Activated CD4-positive, alpha-beta T cell treated with anti-CD3 and anti-CD28 coated beads, Interleukin-10, Interleukin-2, amounts not matched to agents 100 ng/mL and 50 ng/mL, durations not matched to agents 16 hours and 8 hours (primary cell): Measurements from ENCODE around the gene POU5F1.
"Not testable (repeated sequence)": the region's sequence is repeated elsewhere in the genome, so short reads cannot be mapped to it uniquely, and the experiment has no call there.

Experiments used
- DNase-seq: peaks from one replicate; pipeline ENCODE4 v3.0.0-alpha.2; 2020

POU5F1 gene

DNA sequence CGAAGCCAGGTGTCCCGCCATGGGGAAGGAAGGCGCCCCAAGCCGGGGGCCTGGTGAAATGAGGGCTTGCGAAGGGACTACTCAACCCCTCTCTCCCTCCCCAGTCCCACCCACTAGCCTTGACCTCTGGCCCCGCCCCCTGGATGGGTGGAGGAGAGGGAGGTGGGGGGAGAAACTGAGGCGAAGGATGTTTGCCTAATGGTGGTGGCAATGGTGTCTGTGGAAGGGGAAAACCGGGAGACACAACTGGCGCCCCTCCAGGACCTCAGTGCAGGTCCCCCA, at the start of gene POU5F1:
TSS of gene POU5F1 (minus strand) at position 83 of the 282 bp plus-strand sequence. CDS start at position 21, 62 bp downstream.
- no peak for DNase-seq

DNA sequence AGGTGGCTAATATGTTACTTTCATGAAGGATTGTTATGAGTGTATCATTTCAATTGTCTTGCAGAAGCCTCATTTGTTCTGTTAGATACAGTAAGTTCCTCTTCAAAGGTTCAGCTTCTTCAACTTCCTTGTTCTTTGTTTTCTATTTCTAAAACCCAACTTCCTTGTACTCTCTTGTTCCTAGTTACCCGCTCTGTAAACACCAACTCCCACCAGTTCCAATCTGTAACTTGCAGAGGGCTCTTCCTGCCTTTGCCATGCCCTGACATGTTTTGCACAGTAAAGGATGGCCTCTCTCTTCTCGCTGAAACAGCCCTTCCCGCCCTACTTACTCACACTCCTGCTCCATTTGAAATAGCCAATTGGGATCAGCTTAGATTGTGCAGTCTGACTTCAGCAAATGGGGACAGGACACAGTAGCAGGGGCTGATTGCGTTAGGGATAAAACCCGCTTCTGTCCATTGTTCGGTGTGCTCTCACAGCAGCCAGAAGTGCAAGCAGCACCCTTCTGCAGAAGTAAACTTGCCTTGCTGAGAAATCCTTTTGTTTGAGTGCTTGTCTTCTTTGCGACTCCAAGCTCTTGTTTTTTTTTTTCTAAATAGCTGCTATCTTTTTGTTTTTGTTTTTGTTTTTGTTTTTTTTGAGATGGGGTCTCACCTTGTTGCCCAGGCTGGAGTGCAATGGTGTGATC, 45.9 kb upstream of the POU5F1 start:
- DNase-seq = no peak

DNA sequence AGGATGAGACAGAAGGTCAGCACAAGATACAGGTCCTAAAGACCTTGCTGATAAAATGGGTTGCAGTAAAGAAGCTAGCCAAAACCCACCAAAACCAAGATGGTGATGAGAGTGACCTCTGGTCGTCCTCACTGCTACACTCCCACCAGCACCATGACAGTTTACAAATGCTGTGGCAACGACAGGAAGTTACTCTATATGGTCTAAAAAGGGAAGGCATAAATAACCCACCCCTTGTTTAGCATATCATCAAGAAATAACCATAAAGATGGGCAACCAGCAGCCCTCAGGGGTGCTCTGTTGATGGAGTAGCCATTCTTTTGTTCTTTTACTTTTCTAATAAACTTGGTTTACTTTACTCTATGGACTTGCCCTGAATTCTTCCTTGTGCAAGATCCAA, 44.7 kb upstream of the POU5F1 start:
- DNase-seq = not testable (repeated sequence)

DNA sequence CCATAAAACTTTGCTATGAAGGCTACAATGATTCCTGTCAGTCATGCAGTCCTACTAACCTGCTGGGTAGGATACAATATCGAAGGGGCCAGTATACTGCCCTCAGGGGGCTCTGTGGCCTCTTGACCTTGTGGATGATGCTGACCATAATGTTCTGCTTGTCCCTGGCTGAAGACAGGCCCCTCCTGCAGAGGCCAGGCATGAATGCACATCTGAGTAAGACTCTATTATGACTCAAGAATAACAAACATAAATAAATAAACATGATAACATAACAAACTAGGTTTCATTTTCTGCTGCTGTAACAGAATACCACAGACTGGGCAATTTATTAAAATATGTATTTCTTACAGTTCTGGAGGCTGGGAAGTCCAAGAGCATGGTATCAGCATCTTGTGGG, 44.0 kb upstream of the POU5F1 start:
- DNase-seq = no peak

DNA sequence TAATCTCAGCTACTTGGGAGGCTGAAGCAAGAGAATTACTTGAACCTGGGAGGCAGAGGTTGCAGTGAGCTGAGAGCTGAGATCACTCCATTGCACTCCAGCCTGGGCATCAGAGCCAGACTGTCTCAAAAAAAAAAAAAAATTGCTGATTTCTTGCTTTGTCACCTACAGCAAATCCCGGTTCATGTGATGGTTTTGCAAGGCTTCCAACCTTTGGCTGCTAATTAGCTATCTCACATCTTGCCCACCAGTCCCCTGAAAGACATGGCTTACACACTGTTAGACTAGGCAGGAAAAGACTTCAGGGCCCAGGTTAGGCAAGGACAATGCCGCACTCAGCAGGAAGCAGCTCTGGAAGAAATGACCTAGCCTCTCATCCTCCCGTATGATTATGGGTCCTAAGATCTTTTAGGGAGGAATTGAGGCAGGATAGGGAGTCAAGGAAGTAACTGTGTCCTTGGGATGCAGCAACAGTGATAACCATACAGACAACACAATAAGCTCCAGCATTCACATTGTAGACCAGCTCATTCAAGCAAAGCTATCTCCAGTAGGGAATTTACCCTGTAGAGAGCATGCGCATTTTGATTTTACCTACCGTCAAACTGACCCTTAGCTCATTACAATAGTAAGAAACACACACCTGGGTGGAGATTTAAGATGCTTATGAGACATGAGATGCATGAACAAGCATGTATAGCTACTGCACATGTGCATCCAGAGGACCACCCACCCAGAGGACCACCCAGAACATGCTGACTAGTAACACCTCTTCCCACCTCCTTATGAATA, 40.5 kb upstream of the POU5F1 start:
- DNase-seq = no peak

DNA sequence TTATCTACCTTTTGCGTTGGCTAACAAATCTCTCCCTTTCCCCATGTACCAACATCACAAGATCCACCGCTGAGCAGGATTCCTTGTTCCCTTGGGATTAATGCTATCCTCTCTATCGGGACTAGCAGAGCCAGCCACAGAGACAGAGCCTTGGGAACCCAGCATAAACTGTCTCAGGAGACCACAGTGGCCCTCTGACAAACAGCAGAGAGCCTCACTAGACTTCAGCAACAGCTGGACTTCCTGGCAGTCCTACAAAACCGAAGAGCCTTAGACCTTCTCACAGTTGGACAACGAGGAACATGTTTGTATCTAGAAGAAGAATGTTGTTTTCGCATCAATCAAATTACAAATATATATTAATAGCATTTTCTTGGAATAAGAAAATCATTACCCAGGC, 39.6 kb upstream of the POU5F1 start:
- no peak for DNase-seq

DNA sequence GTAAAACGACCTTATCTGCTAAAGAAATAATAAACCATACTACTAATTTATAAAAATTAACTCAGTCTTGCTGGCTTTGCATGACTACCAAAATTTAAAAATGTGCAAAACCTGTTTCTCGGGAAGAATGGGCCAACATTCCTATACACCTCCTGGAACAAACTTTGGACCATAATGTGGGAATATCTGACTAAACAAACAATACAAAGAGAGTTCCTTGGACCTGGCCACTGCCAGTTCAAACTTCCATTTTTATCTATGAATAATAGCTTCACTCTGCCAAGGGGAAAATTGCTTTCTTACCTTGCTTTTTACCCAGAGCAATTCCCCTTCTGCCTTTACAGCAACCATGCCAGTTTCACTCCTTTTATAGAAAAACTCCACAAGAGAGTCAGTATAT, 38.7 kb upstream of the POU5F1 start:
- no peak for DNase-seq

DNA sequence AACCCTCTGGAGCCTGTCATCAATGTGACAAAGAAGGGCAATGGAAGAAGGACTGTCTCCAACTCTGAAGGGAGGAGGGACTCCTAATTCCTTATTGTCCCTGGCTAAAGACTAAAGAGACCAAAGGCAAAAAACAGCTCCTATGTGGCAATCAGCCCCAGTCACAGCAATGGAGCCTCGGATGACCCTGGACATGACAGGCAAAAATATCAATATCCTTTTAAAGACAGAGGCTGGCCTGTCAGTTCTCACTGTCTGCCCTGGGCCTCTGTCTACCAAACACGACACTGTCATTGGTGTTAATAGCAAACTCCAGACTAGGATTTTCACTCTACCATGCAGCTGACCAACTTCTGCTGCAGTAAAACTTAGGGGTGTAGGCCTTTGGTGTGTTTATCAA, 38.0 kb upstream of the POU5F1 start:
- no peak for DNase-seq

DNA sequence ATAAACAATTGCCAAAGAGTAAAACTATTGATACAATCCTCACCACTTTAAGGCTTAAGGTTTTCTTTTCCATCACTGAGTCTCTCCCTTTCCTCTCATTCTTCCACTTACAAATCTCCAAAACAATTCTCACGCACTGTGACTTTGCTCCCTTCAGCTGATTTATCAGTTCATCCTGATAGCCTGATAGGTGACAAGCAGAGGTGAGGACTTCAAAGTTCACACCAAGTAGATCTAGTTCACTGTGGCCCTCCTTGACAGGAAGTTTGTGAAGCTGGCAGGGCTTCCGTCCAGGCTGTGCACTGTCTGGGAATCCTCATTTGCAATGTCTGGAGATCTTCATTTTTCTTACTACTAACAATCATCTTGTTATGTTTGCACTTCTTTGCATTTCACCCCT, 35.2 kb upstream of the POU5F1 start:
- no peak for DNase-seq

DNA sequence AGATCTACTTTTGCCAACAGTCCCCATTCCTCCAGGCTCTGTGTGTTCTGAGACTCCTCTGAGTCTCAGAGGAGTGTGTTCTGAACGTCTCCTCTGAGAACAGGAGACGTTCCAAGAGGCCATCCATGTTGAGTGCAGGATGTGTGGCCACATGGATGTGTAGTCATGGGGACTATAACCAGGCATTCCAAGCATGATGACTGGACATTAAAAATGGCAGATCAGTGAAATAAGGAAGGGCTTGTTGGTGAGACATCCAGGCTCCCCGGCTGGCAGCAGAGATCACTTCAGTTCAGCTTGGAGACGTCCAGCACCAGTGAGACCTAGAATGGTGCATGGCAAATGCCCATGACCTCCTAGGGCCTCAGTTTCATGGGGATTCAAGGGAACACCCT, 34.3 kb upstream of the POU5F1 start:
- no peak for DNase-seq

DNA sequence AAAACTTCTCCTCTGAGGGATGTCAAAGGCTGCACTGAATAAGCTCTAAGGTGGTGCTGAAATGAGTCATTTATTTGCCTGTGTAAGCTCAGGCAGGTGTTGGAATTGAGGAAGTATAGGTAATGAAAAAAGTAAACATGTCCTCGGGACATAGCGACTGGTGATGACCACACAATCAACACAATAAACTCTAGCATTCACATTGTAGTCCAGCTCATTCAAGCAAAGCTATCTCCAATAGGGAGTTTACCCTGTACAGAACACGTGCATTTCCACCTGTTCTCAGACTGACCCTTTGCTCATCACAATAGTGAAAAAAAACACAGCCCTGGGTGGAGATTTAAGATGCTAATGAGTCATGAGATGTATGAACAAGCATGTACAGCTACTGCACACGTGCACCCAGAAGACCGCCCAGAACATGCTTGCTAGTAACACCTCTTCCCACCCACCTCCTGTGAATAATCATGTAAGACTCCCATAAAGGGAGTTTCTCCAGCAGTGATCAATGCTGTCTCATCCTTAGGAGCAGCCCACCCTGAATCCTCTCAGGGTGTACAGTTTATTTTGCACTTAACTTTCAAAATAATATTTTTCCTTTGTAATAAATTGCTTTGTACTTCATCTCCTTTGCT, 33.0 kb upstream of the POU5F1 start:
- peak; percentile 81 for DNase-seq

DNA sequence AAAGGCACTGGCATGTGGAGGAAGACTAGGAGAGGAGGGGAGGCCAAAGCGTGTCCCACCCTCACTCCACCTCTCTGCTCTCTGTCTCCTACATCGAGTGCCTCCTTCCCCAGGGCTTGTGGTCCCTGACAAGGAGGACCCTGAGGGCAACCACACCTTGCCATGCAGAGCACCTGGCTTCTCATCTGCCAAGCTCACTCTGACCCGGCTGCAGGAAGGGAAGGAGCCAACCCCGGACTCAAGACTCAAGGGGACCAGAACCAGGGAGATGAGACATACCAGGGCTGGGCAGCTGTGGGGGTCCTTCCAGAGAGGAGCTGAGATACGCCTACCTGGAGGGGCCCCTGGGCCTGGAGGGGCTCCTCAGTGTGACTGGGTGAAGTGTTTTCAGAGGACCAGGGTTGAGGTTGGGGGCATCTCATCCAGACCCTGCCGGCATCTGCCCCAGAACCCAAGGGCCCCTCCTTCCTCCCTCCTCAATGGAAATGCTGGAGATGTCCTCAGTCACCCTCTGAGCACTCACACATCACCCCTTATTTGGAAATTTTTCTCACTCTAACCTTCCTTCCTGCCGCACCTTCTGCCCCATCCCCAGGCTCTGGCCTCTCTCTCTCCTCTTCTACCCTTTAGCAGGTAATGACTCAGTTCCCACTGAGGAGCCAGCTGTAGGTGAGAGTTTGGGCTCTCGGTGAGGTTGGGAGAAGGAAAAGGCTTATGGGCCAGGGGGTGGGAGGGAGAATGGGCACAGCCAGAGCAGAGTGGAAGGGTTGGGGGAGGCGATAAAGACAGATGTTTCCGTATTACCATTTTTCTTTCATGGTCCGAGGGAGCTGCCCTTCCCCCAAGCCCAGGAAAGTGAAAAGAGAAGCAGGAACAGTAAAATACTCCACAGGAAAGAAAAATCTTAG, 32.0 kb upstream of the POU5F1 start:
- peak; percentile 57 for DNase-seq

DNA sequence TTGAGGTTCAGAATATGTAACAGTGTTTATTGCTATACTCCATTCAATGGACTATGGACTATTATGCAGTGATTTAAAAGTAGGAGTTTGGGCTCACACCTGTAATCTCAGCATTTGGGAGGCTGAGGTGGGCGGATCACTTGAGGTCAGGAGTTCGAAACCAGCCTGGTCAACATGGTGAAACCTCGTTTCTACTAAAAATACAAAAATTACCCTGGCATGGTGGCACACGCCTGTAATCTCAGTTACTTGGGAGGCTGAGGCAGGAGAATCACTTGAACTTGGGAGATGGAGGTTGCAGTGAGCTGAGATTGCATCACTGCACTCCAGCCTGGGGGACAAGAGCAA, 28.6 kb upstream of the POU5F1 start:
- DNase-seq = not testable (repeated sequence)

DNA sequence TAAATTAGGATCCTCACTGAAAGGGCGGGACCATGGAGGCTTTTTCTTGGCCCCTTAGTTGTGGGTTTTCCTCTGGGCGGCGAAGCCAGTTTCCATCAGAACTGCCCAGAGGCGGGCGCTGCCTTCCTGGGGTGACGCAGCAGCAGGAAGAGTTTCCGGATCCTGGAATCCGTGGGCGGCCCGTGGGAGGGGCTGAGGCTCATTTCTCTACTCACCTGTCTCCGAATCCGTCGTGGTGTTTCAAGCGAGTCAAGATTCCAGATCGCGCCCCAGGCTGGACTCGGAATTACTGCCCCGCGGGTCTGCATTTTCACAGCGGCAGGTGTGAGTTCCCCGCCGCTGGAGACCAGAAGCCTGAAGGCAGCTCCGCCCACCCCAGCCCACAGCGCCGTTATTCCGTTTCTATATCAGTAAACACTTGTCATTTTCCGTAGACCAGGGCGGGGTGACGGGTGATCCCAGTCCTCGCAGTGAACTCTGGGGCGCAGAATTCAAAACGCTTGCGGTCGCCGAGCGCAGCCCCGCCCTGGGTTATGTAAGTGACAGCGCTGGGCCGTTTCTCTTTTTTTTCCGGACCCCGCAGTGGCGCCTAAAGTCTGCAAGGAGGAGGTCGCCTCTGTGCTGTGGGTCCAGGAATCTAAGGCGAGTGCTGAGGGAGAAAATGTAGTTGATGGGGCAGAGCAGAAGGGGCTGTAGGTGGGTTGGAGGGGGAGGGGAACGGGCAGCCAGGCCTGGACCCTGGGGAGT, 27.2 kb upstream of the POU5F1 start:
- peak; percentile 96 for DNase-seq

DNA sequence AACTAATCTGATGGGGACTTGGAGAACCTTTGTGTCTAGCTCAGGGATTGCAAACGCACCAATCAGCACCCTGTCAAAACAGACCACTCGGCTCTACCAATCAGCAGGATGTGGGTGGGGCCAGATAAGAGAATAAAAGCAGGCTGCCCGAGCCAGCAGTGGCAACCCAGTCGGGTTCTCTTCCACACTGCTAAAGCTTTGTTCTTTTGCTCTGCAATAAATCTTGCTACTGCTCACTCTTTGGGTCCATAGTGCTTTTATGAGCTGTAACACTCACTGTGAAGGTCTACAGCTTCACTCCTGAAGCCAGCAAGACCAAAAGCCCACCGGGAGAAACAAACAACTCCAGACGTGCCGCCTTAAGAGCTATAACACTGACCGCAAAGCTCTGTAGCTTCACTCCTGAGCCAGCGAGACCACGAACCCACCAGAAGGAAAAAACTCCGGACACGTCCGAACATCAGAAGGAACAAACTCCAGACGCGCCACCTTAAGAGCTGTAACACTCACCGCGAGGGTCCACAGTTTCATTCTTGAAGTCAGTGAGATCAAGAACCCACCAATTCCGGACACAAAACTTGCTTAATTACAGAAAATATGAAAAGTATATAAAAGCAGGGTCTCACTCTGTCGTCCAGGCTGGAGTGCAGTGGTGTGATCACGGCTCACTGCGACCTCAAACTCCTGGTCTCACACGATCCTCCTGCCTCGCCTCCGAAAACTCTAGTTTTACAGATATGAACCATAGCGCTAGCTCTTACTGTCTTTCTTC, 26.0 kb upstream of the POU5F1 start:
- DNase-seq = peak; percentile 42

DNA sequence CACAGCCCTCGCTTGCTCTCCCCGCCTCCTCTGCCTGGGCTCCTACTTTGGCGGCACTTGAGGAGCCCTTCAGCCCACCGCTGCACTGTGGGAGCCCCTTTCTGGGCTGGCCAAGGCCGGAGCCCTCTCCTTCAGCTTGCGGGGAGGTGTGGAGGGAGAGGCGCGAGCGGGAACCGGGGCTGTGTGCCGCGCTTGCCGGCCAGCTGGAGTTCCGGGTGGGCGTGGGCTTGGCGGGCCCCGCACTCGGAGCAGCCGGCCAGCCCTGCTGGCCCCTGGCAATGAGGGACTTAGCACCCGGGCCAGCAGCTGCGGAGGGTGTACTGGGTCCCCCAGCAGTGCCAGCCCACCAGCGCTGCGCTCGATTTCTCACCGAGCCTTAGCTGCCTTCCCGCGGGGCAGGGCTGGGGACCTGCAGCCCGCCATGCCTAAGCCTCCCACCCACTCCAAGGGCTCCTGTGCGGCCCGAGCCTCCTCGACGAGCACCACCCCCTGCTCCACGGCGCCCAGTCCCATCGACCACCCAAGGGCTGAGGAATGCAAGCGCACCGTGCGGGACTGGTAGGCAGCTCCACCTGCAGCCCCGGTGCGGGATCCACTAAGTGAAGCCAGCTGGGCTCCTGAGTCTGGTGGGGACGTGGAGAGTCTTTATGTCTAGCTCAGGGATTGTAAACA, 25.0 kb upstream of the POU5F1 start:
- not testable (repeated sequence) for DNase-seq

DNA sequence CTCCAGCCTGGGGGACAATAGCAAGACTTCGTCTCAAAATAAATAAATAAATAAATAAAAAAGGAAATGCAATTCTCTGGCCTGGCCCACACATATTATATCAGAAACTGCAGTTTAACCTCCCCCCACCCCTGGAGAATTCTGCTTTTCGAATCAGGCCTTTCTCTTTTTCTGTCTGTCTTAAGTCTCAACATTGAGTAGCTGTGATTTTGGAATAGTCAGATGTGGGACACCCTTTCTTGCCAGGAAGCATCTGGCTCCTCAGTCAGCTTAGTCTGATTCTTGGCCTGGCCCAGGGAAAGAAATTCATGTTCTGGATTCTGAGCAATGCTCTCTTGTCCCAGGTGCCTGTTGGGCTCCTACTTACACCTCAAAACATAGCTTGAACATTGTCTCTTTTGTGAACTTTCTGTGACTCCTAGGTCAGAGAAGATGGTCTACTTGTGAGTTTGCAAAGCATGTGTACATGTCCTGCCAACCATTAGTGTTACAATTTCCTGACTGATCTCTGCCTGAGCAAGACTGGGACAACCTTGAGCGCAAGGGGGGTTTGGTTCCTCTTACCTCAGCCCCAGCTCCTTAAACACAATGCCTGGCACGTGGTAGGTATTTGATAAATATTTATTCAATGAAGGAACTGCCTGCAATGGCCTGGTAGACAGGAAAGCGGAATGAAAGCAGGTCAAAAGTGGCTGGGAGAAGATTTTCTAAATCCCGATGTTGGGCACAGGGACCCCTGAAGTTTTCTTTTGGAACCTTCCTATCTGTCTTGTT, 23.8 kb upstream of the POU5F1 start:
- no peak for DNase-seq

DNA sequence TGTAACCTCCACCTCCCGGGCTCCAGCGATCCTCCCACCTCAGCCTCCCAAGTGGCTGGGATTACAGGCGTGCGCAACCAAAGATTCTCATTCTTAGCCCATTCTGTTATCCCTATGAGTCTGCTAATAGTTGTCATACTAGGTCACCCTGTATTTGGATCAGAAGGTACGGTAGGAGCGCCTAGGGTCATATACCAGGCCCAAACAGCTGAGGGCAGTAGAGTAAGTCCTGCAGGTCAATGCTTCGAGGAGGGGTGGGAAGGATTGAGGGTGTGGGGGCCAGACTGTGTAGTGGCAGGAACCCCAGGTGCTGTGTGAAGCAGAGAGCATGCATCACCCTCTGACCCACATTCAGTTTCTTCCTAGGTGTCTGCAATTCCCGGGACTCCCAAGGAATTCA, 22.7 kb upstream of the POU5F1 start:
- DNase-seq = no peak

DNA sequence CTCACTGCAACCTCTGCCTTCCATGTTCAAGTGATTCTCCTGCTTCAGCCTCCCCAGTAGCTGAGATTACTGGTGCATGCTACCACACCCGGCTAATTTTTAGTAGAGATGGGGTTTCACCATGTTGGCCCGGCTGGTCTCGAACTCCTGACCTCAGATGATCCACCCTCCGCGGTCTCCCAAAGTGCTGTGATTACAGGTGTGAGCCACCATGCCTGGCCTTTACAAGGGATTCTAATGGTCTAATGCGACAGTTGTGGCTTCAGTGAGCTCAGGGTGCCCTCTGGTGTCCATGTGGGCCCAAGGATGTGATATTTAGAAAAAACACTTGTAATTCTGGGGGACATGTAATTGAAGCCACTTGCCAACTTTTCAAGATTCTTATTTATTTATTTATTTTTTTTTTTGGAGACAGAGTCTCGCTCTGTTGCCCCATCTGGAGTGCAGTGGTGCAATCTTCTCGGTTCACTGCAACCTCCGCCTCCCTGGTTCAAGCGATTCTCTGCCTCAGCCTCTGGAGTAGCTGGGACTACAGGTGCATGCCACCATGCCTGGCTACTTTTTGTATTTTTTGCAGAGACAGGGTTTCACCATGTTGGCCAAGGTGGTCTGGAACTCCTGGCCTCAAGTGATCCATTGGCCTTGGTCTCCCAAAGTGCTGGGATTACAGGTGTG, 22.1 kb upstream of the POU5F1 start:
- peak; percentile 75 for DNase-seq

DNA sequence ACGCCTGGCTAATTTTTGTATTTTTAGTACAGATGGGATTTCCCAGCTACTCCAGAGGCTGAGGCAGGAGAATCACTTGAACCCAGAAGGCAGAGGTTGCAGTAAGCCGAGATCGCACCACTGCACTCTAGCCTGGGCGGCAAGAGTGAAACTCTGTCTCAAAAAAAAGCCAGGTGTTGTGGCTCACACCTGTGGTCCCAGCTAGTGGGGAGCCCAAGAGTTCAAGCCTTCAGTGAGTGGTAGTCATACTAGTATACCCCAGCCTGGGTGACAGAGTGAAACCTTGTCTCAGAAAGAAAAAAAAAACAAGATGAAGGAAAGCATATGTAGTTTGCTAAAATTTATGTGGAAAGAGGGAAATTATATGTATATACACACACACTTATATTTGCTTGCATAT, 20.0 kb upstream of the POU5F1 start:
- no peak for DNase-seq
